HG03060 (cell line): ENCODE measurements around the gene PRSS1.
"Not testable (repeated sequence)": the region's sequence is repeated elsewhere in the genome, so short reads cannot be mapped to it uniquely, and the experiment has no call there.

Experiments used
- ATAC-seq: cut with Tn5 transposase; IDR thresholded peaks from one replicate; pipeline ENCODE4 v1.9.1; 2021; ENCODE audit warnings: low read depth, moderate number of reproducible peaks; ENCODE audit not compliant: unreplicated experiment

Gene PRSS1

GRCh38 chr7:142749218-142749993 lies at the start of gene PRSS1:
Gene PRSS1 (plus strand): TSS chr7:142749472. CDS start chr7:142749485, 13 bp downstream.
- ATAC-seq: no peak

- ATAC-seq: not testable (repeated sequence)
These were observed 48.3 kb upstream of the PRSS1 start for GRCh38 chr7:142700935-142701334.

- no peak for ATAC-seq
These were observed 45.5 kb upstream of the PRSS1 start for GRCh38 chr7:142703655-142704305.

GRCh38 chr7:142708726-142709125 lies 40.5 kb upstream of the PRSS1 start:
- not testable (repeated sequence) for ATAC-seq

- no peak for ATAC-seq
These were observed 39.4 kb upstream of the PRSS1 start for GRCh38 chr7:142709921-142710320.

- no peak for ATAC-seq
These were observed 38.1 kb upstream of the PRSS1 start for GRCh38 chr7:142711196-142711595.

- ATAC-seq: no peak
These were observed 37.3 kb upstream of the PRSS1 start for GRCh38 chr7:142711746-142712616.

GRCh38 chr7:142712617-142712957 lies 36.7 kb upstream of the PRSS1 start:
- ATAC-seq: no peak

GRCh38 chr7:142714375-142714774 lies 34.9 kb upstream of the PRSS1 start:
- ATAC-seq: no peak

GRCh38 chr7:142716596-142716995 lies 32.7 kb upstream of the PRSS1 start:
- ATAC-seq: no peak

- no peak for ATAC-seq
These were observed 31.8 kb upstream of the PRSS1 start for GRCh38 chr7:142717453-142717852.

- no peak for ATAC-seq
These were observed 31.0 kb upstream of the PRSS1 start for GRCh38 chr7:142718313-142718712.

- ATAC-seq: no peak
These were observed 29.0 kb upstream of the PRSS1 start for GRCh38 chr7:142720172-142720773.

- ATAC-seq: no peak
These were observed 28.3 kb upstream of the PRSS1 start for GRCh38 chr7:142720986-142721385.

GRCh38 chr7:142722248-142722794 lies 27.0 kb upstream of the PRSS1 start:
- ATAC-seq: no peak

- ATAC-seq: no peak
These were observed 16.0 kb upstream of the PRSS1 start for GRCh38 chr7:142733271-142733670.

GRCh38 chr7:142739923-142740492 lies 9.3 kb upstream of the PRSS1 start:
- ATAC-seq: no peak

GRCh38 chr7:142740786-142741185 lies 8.5 kb upstream of the PRSS1 start:
- ATAC-seq: no peak

GRCh38 chr7:142741932-142742331 lies 7.3 kb upstream of the PRSS1 start:
- not testable (repeated sequence) for ATAC-seq

GRCh38 chr7:142745091-142745635 lies 4.1 kb upstream of the PRSS1 start:
- no peak for ATAC-seq
